GM12874 (cell line): ENCODE results near the gene SOCS7.

ENCODE experiments used
- TF ChIP-seq, protein P1 (sequence below): IDR thresholded peaks from 2 replicates; pipeline ENCODE4 v1.5.1; 2011; ENCODE audit warnings: low read depth, mild to moderate bottlenecking, control low read depth, low read length, moderate library complexity; ENCODE audit not compliant: insufficient read depth

Gene SOCS7

DNA sequence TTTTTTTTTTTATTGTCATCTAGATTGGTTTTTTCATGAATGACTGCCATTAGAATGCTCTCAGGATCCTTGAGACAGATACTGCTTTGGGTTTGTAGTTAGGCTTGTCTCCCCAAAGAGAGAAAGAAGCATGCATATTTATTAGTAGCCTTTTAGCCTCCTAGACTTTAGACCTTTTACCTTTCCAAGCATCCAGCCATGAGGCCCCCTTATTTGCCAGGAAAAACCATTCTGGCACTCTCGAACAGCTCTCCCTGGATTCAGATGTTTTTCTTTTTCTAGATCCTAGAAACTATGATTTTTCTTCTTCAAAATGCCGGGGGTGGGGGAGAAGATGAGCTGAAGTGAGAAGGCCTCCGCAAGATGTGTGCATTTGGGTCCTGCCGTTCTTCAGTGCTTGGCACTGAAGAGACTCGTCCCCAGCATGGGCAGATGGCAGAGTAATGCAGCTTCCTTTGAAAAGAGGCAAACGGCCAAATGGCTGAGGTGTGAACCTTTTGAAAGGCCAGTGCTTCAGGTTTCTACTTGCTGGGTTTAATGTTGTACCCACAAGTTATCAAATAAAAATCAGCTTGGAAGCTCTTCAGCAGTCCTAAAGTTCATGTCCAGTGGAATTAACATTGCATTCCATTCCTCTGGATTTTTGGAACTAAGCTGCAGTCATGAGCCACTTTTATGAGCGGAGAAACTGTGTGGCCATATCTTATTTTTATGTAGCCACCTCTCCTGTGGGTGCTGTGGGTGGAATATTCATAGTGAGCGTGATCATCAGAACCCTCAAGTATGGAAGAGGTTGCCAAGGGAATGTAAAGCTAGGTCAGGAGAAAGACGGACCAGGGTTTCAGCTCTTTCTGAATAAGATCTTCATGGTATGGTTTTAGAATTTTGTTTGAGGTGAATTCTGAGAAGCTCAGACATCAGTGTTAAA is 7.2 kb downstream of the SOCS7 start:
- TF ChIP-seq, protein P1, sequence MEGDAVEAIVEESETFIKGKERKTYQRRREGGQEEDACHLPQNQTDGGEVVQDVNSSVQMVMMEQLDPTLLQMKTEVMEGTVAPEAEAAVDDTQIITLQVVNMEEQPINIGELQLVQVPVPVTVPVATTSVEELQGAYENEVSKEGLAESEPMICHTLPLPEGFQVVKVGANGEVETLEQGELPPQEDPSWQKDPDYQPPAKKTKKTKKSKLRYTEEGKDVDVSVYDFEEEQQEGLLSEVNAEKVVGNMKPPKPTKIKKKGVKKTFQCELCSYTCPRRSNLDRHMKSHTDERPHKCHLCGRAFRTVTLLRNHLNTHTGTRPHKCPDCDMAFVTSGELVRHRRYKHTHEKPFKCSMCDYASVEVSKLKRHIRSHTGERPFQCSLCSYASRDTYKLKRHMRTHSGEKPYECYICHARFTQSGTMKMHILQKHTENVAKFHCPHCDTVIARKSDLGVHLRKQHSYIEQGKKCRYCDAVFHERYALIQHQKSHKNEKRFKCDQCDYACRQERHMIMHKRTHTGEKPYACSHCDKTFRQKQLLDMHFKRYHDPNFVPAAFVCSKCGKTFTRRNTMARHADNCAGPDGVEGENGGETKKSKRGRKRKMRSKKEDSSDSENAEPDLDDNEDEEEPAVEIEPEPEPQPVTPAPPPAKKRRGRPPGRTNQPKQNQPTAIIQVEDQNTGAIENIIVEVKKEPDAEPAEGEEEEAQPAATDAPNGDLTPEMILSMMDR = no peak

DNA sequence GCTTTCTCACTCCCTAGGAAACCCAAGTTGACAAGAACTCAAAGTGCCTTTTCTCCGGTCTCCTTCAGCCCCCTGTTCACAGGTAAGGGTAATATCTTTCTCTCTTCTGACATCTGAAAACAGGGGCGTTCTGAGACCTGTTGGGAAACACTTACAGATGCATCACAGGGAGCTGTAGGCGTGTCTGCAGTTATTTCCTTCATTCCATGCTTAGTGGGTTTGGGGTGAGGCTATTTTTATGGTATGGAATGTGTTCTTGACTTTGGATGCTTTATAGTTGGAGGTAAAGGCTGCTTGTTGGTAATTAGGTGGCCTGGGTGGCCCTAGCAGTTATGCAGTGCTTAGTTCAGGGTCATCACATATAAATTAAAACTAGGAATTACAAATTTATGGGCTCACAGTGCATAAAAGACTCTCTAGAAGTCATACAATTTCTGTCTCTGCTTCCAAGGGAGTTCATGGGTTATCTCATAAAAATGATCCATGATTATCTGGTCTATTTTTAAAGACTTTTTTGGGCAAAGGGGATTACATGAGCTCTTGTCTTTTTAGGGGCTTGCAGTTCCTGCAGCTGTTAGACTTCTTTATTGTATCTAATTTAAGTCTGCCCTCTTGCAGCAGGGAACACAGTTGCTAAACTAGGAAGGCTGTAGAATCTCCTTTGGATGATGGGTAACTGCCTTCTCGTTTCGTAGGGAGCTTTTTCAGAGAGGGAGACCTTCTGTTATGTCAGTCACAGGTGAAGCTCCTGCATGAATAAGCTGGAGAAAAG is 10.2 kb downstream of the SOCS7 start:
- TF ChIP-seq, protein P1 = no peak

DNA sequence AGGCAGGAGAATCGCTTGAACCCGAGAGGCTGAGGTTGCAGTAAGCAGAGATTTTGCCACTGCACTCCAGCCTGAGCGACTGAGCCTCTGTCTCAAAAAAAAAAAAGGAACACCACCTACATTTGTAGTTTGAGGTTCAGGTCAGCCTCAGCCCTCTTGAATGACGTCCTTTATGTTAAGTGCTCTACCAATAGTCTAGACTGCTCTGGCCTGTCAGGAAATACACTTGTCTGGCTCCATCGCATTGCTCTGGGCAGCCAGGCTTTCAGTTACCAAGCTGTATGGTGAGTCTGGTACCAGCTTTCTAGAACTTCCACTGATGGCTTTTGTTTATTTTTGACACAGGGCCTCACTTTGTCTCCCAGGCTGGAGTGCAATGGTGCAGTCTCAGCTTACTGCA is 11.4 kb downstream of the SOCS7 start:
- TF ChIP-seq, protein P1 = no peak

DNA sequence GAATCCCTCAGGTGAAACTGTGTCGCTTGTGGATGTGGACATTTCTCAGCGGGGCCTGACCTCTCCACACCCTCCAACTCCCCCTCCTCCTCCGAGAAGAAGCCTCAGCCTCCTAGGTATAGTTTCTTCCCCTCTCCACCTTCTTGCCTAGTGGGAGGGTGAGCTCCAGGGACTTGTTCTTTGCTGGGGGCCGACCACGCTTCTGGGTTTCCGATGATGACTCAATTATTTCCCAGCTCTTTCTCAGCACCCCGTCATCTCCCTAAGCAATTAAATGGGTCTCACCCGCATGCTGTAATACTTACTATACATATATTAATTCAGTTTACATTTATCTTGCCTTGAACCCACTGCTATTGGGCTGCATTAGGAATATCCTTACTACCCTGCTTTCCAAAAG is 13.1 kb downstream of the SOCS7 start:
- TF ChIP-seq, protein P1 = no peak

DNA sequence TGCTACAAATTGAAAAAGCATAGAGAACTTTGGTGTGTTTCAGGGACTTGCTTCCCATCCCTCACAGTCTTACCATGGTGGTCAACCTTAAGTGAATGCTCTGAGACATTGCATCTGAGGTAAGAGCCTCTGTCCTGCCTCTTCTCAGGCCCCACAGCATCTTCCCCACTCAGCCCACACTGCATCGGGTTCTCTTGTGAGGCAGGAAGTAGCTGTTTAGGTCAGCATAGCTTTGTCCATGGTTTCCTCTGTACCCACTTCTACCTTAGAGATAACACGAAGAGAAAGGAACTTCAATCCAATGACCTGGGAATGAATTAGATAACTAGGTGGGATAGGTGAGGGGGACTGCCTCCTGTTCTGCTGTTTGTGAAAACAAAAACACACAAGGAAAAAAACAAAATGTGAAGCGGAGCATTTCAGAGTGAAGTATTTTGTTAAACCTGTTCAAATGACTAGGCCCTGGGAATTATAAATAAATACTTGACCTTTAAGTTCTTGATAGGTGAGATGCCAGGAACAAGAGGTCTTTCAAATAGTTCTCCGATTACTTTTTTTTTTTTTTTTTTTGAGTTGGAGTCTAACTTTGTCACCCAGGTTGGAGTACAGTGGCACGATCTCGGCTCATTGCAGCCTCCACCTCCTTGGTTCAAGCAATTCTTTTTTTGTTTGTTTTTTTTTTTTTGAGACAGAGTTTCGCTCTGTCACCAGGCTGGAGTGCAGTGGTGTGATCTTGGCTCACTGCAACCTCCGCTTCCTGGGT is 17.7 kb downstream of the SOCS7 start:
- TF ChIP-seq, protein P1 = no peak

DNA sequence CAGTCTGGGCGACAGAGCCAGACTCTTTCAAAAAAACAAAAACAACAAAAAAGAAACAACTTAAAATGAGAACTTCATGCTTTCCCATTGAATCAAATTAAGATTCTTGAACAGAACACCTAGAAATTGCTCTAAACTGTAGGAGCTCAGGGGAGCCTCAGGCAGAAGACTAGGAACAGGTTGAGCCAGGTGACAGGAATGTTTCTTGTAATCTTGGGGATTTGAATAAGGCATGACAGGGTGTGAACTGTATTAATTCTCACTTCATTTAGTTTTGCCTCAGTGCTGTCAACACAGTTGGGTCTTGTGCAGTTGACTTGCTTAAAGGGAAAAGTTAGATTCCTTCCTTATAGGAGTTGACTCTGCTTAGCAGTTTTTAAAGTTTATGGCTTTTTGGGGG is 27.8 kb downstream of the SOCS7 start:
- TF ChIP-seq, protein P1 = no peak

DNA sequence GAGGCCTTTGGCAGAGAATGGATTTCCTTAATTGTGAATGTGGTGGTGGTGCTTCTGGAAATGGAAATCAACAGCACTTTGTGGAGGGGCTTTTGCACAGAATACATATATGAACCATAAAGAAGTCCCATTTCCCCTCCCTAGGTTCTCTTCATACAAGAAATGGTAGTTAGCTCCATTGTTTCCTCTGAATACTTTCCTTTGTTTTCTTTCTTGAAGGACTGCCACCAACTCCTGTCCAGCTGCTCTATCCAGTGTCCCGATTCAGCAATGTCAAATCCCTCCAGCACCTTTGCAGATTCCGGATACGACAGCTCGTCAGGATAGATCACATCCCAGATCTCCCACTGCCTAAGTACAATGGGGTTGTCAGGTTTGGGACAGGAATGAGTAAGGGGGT is 43.4 kb downstream of the SOCS7 start:
- TF ChIP-seq, protein P1 = no peak
